HG03439 (cell line): ENCODE data around the gene SEC16A.

ENCODE experiments used
- ATAC-seq: cut with Tn5 transposase; IDR thresholded peaks from one replicate; pipeline ENCODE4 v1.9.1; 2021; ENCODE audit warnings: mild to moderate bottlenecking, moderate library complexity; ENCODE audit not compliant: unreplicated experiment

SEC16A gene

GRCh38 chr9:136470792-136471469 is 11.9 kb downstream of the SEC16A start:
- no peak for ATAC-seq

- no peak for ATAC-seq
Observed at GRCh38 chr9:136470356-136470755, 12.5 kb downstream of the SEC16A start.

- ATAC-seq = no peak
Observed at GRCh38 chr9:136467766-136468165, 15.1 kb downstream of the SEC16A start.

GRCh38 chr9:136466155-136466541 is 16.7 kb downstream of the SEC16A start:
- no peak for ATAC-seq

GRCh38 chr9:136465500-136466154 is 17.2 kb downstream of the SEC16A start:
- ATAC-seq = no peak

GRCh38 chr9:136464241-136464640 is 18.6 kb downstream of the SEC16A start:
- ATAC-seq = no peak

GRCh38 chr9:136463578-136463977 is 19.3 kb downstream of the SEC16A start:
- no peak for ATAC-seq

- no peak for ATAC-seq
Observed at GRCh38 chr9:136462664-136463063, 20.2 kb downstream of the SEC16A start.

- no peak for ATAC-seq
Observed at GRCh38 chr9:136460772-136461325, 22.0 kb downstream of the SEC16A start.

- ATAC-seq = no peak
Observed at GRCh38 chr9:136459425-136459824, 23.4 kb downstream of the SEC16A start.

GRCh38 chr9:136457326-136457725 is 25.5 kb downstream of the SEC16A start:
- no peak for ATAC-seq

- no peak for ATAC-seq
Observed at GRCh38 chr9:136456258-136456657, 26.6 kb downstream of the SEC16A start.

GRCh38 chr9:136455043-136456002 is 27.5 kb downstream of the SEC16A start:
- ATAC-seq = no peak

GRCh38 chr9:136454026-136454796 is 28.6 kb downstream of the SEC16A start:
- no peak for ATAC-seq

GRCh38 chr9:136453326-136453725 is 29.5 kb downstream of the SEC16A start:
- no peak for ATAC-seq

GRCh38 chr9:136451221-136451877 is 31.5 kb downstream of the SEC16A start:
- ATAC-seq = no peak

GRCh38 chr9:136448655-136449054 is 34.2 kb downstream of the SEC16A start:
- ATAC-seq = no peak

- no peak for ATAC-seq
Observed at GRCh38 chr9:136447173-136447778, 35.6 kb downstream of the SEC16A start.

GRCh38 chr9:136445799-136446198 is 37.0 kb downstream of the SEC16A start:
- no peak for ATAC-seq

- ATAC-seq = no peak
Observed at GRCh38 chr9:136444102-136444501, 38.7 kb downstream of the SEC16A start.
